Left lung (tissue), 10 donors: ENCODE measurements around the gene FCHSD1. TPM values are rescaled to one million over a fixed set of nuclear protein-coding genes. Genes with fewer than 3 reads are reported as not detected.

Experiments used
- ATAC-seq: fragments of 200-7000 bp; cut with Tn5 transposase; one replicate; pipeline ENCODE4 v1.9.1; 2020; ENCODE audit warnings: moderate library complexity
- DNase-seq, 4 donors: peaks; one replicate each; pipeline ENCODE4 v3.0.0-alpha.2; 2013 to 2020
- H3K27ac ChIP-seq, 2 donors: fragments of 200-600 bp; sonication (generic) in 1 of 2; one replicate each; pipeline versions ENCODE4 v1.5.0 to v1.8.0; 2020 to 2021
- H3K27me3 ChIP-seq, 2 donors: fragments of 200-600 bp; sonication (generic) in 1 of 2; one replicate each; pipeline versions ENCODE4 v1.5.0 to v1.8.0; 2020 to 2021
- H3K36me3 ChIP-seq, 2 donors: fragments of 200-600 bp; sonication (generic) in 1 of 2; one replicate each; pipeline versions ENCODE4 v1.5.0 to v1.8.0; 2020 to 2021
- H3K4me1 ChIP-seq, 2 donors: fragments of 200-600 bp; one replicate each; pipeline ENCODE4 v1.8.0; 2021
- H3K4me3 ChIP-seq, 2 donors: fragments of 200-600 bp; sonication (generic) in 1 of 2; one replicate each; pipeline versions ENCODE4 v1.5.0 to v1.8.0; 2020 to 2021; ENCODE audit warnings: mild to moderate bottlenecking in 1 of 2
- H3K9me3 ChIP-seq, 2 donors: fragments of 200-600 bp; sonication (generic) in 1 of 2; one replicate each; pipeline versions ENCODE4 v1.5.0 to v1.8.0; 2020 to 2021
- CTCF ChIP-seq, 2 donors: fragments of 200-600 bp; sonication (generic) in 1 of 2; IDR thresholded peaks; one replicate each; pipeline versions ENCODE4 v1.5.0 to v1.8.0; 2021; ENCODE audit warnings: antibody characterized with exemption in 2 of 2
- intact Hi-C, 2 donors: fragments of 100-400 bp; cut with DNase I; formaldehyde crosslinking; loops; one replicate each; pipeline versions ENCODE4 v1.11.2 to v1.14.2; 2022
- polyA plus RNA-seq, 6 donors: library from polyadenylated mRNA; unstranded; fragments of 120-200 nt; gene quantifications; one replicate each; pipeline ENCODE4 v1.2.1, GENCODE V29; 2013; ENCODE audit not compliant: insufficient read length in 6 of 6
- total RNA-seq, 2 donors: library from RNA; stranded (reverse); fragmentation: NEBNext Ultra II Directional; extraction: Animal tissue kit (Norgen Biotek cat#: 25700); gene quantifications; one replicate each; pipeline ENCODE4 v1.2.1, GENCODE V29; 2021
- donor health status: DM: no; HTN: yes; CAD: no.
- donor health status: DM: no; HTN: no; CAD: no.

The FCHSD1 gene
- total and polyA plus RNA-seq, 8 donors, result 17.4 to 29.7 (median 21.3) TPM

- DNase-seq (no peak), ATAC-seq (no peak)
- H3K27me3 ChIP-seq, result no peaks in the 10 kb centered on the region
- H3K4me1 ChIP-seq, result peaks cover 14 to 36% of the 10 kb centered on the region in 2 donors
- intact Hi-C loops, result no loop called here
- no peak overlapping the region for H3K27ac ChIP-seq
- H3K9me3 ChIP-seq, result no peaks in the 10 kb centered on the region
- TF ChIP-seq CTCF (IDR thresholded peaks at IDR 0.05), result no peak
- H3K4me3 ChIP-seq, result no peak overlapping the region
- H3K36me3 ChIP-seq, result peaks cover 0 to 41% of the 10 kb centered on the region in 2 donors
Measured at GRCh38 chr5:141632650-141633049, 18.6 kb downstream of the FCHSD1 start.

GRCh38 chr5:141630570-141631140 lies 20.6 kb downstream of the FCHSD1 start:
- no peak overlapping the region for H3K27ac ChIP-seq

GRCh38 chr5:141628175-141628788 lies 22.9 kb downstream of the FCHSD1 start:
- no peaks in the 10 kb centered on the region for H3K27me3 ChIP-seq
- no peak overlapping the region for H3K27ac ChIP-seq
- H3K4me3 ChIP-seq, result no peak overlapping the region
- H3K4me1 ChIP-seq, result peaks cover 0 to 5% of the 10 kb centered on the region in 2 donors
- H3K9me3 ChIP-seq, result no peaks in the 10 kb centered on the region
- peaks cover 0 to 82% of the 10 kb centered on the region in 2 donors for H3K36me3 ChIP-seq
- DNase-seq (no peak), ATAC-seq (no peak)
- TF ChIP-seq CTCF (IDR thresholded peaks at IDR 0.05), result no peak
- intact Hi-C loops, result no loop called here

More at GRCh38 chr5:141630570-141631140, 20.6 kb downstream of the FCHSD1 start:
- no peak overlapping the region for H3K4me3 ChIP-seq
- TF ChIP-seq CTCF (IDR thresholded peaks at IDR 0.05), result no peak
- no peak for ATAC-seq
- intact Hi-C loops, result no loop called here
- DNase-seq, result no peak
- no peaks in the 10 kb centered on the region for H3K27me3 ChIP-seq
- peaks cover 10 to 24% of the 10 kb centered on the region in 2 donors for H3K4me1 ChIP-seq
- H3K36me3 ChIP-seq, result peaks cover 0 to 59% of the 10 kb centered on the region in 2 donors
- no peaks in the 10 kb centered on the region for H3K9me3 ChIP-seq

GRCh38 chr5:141623611-141624010 lies 27.6 kb downstream of the FCHSD1 start:
- Histone ChIP-seq H3K27me3 (no peaks in the 10 kb centered on the region), H3K4me3 (no peak overlapping the region), H3K36me3 (peaks cover 0 to 85% of the 10 kb centered on the region in 2 donors), H3K4me1 (peaks cover 0 to 19% of the 10 kb centered on the region in 2 donors), H3K9me3 (no peaks in the 10 kb centered on the region), H3K27ac (peak overlapping the region in 1 of 2 donors; percentile 3)
- ATAC-seq (no peak), DNase-seq (no peak)
- no peak for TF ChIP-seq CTCF (IDR thresholded peaks at IDR 0.05)
- intact Hi-C loops, result no loop called here

- intact Hi-C loops, result no loop called here
- Histone ChIP-seq H3K27me3 (no peaks in the 10 kb centered on the region), H3K27ac (peak overlapping the region in 1 of 2 donors; percentile 3), H3K4me3 (no peak overlapping the region), H3K36me3 (peaks cover 0 to 81% of the 10 kb centered on the region in 2 donors), H3K9me3 (no peaks in the 10 kb centered on the region), H3K4me1 (peaks cover 0 to 19% of the 10 kb centered on the region in 2 donors)
- DNase-seq (no peak), ATAC-seq (no peak)
- TF ChIP-seq CTCF (IDR thresholded peaks at IDR 0.05), result no peak
Measured at GRCh38 chr5:141623186-141623585, 28.0 kb downstream of the FCHSD1 start.
